ENCODE data around the gene PSAP.

Gene PSAP

DNA sequence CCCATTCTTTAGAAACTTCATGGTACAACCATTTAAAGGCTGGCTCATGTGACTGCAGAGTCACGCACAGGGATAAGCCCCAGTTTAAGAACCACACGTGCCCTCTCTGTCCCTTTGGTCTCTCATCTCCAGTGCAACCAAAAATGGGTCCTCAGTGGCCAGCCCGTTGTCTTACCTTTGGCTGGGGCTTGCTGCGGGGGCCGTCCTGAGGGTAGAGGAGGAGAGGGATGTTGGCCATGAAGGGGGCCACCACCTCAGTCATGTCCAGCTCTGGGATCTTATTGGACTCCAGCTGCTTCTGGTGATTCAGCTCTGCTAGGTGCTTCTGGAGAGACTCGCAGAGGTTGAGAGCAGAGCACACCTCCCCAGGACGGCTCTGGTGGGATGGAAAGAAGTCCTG lies 22.3 kb downstream of the PSAP start:
- Histone ChIP-seq H3K4me1 (ENCODE audit: control extremely low read depth in 1 of 4, control insufficient read depth in 4 of 4, insufficient read depth in 4 of 4, low read length in 3 of 4) (peaks cover 0 to 2% (median 0%) of the 10 kb centered on the region in 4 experiments), H3K27me3 (replicated peaks in 2 of 5; ENCODE audit: control insufficient read depth in 4 of 5, insufficient read depth in 5 of 5, low read length in 4 of 5) (no peaks in the 10 kb centered on the region), H3K9me3 (ENCODE audit: control extremely low read depth in 1 of 5, control insufficient read depth in 4 of 5, insufficient read depth in 2 of 5, low read depth in 1 of 5, low read length in 4 of 5) (peaks cover 0 to 5% (median 0%) of the 10 kb centered on the region in 5 experiments), H3K36me3 (ENCODE audit: control insufficient read depth in 4 of 4, insufficient read depth in 4 of 4, low read length in 3 of 4) (peaks cover 23 to 83% (median 69%) of the 10 kb centered on the region in 4 experiments), H3K27ac (ENCODE audit: insufficient read depth in 1 of 2, low read depth in 1 of 2, low read length in 2 of 2, poor library complexity in 1 of 2, severe bottlenecking in 2 of 2) (no peak overlapping the region), H3K4me3 (ENCODE audit: control insufficient read depth in 1 of 7, extremely low read depth in 1 of 7, insufficient read depth in 4 of 7, low read depth in 2 of 7, low read length in 6 of 7) (no peak overlapping the region)
- POLR2A ChIA-PET: no interaction called here
- WGBS (ENCODE audit: insufficient coverage): 95% methylated on average over 7 of the region's 7 CpGs
- CTCF ChIA-PET: interaction anchor here (0.8 to 4.4 kb wide), 6 partner anchors 10 to 220 kb away, joined by 3 to 21 read pairs (median 6); no protein-coding TSS in a partner anchor
- no peak for DNase-seq

- no peak for DNase-seq
- POLR2A ChIA-PET: interaction anchor here (0.6 kb wide), 1 partner anchor 10 kb away, joined by 3 read pairs; no protein-coding TSS in a partner anchor
- Histone ChIP-seq H3K36me3 (ENCODE audit: control insufficient read depth in 4 of 4, insufficient read depth in 4 of 4, low read length in 3 of 4) (peaks cover 22 to 91% (median 70%) of the 10 kb centered on the region in 4 experiments), H3K4me3 (ENCODE audit: control insufficient read depth in 1 of 7, extremely low read depth in 1 of 7, insufficient read depth in 4 of 7, low read depth in 2 of 7, low read length in 6 of 7) (peak overlapping the region in 1 of 7 experiments; percentile 19), H3K4me1 (ENCODE audit: control extremely low read depth in 1 of 4, control insufficient read depth in 4 of 4, insufficient read depth in 4 of 4, low read length in 3 of 4) (peaks cover 0 to 2% (median 0%) of the 10 kb centered on the region in 4 experiments), H3K27me3 (replicated peaks in 2 of 5; ENCODE audit: control insufficient read depth in 4 of 5, insufficient read depth in 5 of 5, low read length in 4 of 5) (no peaks in the 10 kb centered on the region), H3K27ac (ENCODE audit: insufficient read depth in 1 of 2, low read depth in 1 of 2, low read length in 2 of 2, poor library complexity in 1 of 2, severe bottlenecking in 2 of 2) (no peak overlapping the region), H3K9me3 (ENCODE audit: control extremely low read depth in 1 of 5, control insufficient read depth in 4 of 5, insufficient read depth in 2 of 5, low read depth in 1 of 5, low read length in 4 of 5) (peaks cover 0 to 5% (median 0%) of the 10 kb centered on the region in 5 experiments)
- WGBS (ENCODE audit: insufficient coverage): 93% methylated on average over 5 of the region's 6 CpGs
- CTCF ChIA-PET: interaction anchor here (1.5 to 4.4 kb wide), 4 partner anchors 9 to 68 kb away, joined by 4 to 21 read pairs (median 12); no protein-coding TSS in a partner anchor
Observed at GRCh38 chr10:71827852-71828251, 23.2 kb downstream of the PSAP start.

DNA sequence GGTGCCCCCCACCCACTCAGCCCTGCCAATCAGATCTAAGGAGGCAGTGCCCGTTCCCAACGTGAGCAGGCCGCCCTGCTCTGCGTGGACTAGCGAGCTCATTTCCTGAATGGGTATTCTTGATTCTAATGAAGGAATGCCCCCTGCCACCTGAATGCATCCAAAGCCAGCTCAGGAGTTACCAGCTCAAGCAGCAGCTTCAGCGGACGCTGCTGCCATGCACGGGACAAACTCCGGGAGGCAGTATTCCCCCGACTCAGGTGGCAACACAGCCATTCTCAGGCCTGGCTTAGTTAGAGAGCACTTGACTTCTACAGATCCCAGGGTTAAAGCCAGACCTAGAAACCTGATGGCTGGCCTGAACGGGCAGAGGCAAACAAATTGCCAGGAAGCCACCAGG lies 25.8 kb downstream of the PSAP start:
- POLR2A ChIA-PET: no interaction called here
- no peak overlapping the region for H3K27ac ChIP-seq (ENCODE audit: insufficient read depth in 1 of 2, low read depth in 1 of 2, low read length in 2 of 2, poor library complexity in 1 of 2, severe bottlenecking in 2 of 2)

GRCh38 chr10:71824333-71824732 lies 26.7 kb downstream of the PSAP start:
- Histone ChIP-seq H3K4me1 (ENCODE audit: control extremely low read depth in 1 of 4, control insufficient read depth in 4 of 4, insufficient read depth in 4 of 4, low read length in 3 of 4) (peaks cover 0 to 10% (median 1%) of the 10 kb centered on the region in 4 experiments), H3K27me3 (replicated peaks in 2 of 5; ENCODE audit: control insufficient read depth in 4 of 5, insufficient read depth in 5 of 5, low read length in 4 of 5) (no peaks in the 10 kb centered on the region), H3K4me3 (ENCODE audit: control insufficient read depth in 1 of 7, extremely low read depth in 1 of 7, insufficient read depth in 4 of 7, low read depth in 2 of 7, low read length in 6 of 7) (no peak overlapping the region), H3K9me3 (ENCODE audit: control extremely low read depth in 1 of 5, control insufficient read depth in 4 of 5, insufficient read depth in 2 of 5, low read depth in 1 of 5, low read length in 4 of 5) (no peaks in the 10 kb centered on the region), H3K27ac (ENCODE audit: insufficient read depth in 1 of 2, low read depth in 1 of 2, low read length in 2 of 2, poor library complexity in 1 of 2, severe bottlenecking in 2 of 2) (no peak overlapping the region), H3K36me3 (ENCODE audit: control insufficient read depth in 4 of 4, insufficient read depth in 4 of 4, low read length in 3 of 4) (peaks cover 21 to 86% (median 67%) of the 10 kb centered on the region in 4 experiments)
- DNase-seq: no peak
- ChIA-PET POLR2A (interaction anchor here (0.6 kb wide), 1 partner anchor 74 kb away, joined by 8 read pairs; no protein-coding TSS in a partner anchor), CTCF (interaction anchor here (2.4 kb wide), 1 partner anchor 8 kb away, joined by 6 read pairs; no protein-coding TSS in a partner anchor)
- WGBS (ENCODE audit: insufficient coverage): no CpG with 5 or more reads among the region's 3 CpGs

More for the DNA sequence above, 25.8 kb downstream of the PSAP start:
- H3K4me1 ChIP-seq (ENCODE audit: control extremely low read depth in 1 of 4, control insufficient read depth in 4 of 4, insufficient read depth in 4 of 4, low read length in 3 of 4): peaks cover 0 to 10% (median 1%) of the 10 kb centered on the region in 4 experiments
- no peak overlapping the region for H3K4me3 ChIP-seq (ENCODE audit: control insufficient read depth in 1 of 7, extremely low read depth in 1 of 7, insufficient read depth in 4 of 7, low read depth in 2 of 7, low read length in 6 of 7)
- H3K36me3 ChIP-seq (ENCODE audit: control insufficient read depth in 4 of 4, insufficient read depth in 4 of 4, low read length in 3 of 4): peaks cover 19 to 86% (median 64%) of the 10 kb centered on the region in 4 experiments
- H3K9me3 ChIP-seq (ENCODE audit: control extremely low read depth in 1 of 5, control insufficient read depth in 4 of 5, insufficient read depth in 2 of 5, low read depth in 1 of 5, low read length in 4 of 5): peaks cover 0 to 4% (median 0%) of the 10 kb centered on the region in 5 experiments
- CTCF ChIA-PET: interaction anchor here (1.6 to 2.5 kb wide), 4 partner anchors 9 to 23 kb away, joined by 4 to 7 read pairs (median 6); no protein-coding TSS in a partner anchor
- DNase-seq: no peak
- WGBS (ENCODE audit: insufficient coverage): 89% methylated on average over 9 of the region's 11 CpGs
- no peaks in the 10 kb centered on the region for H3K27me3 ChIP-seq (replicated peaks in 2 of 5; ENCODE audit: control insufficient read depth in 4 of 5, insufficient read depth in 5 of 5, low read length in 4 of 5)

- CTCF ChIA-PET: interaction anchor here (0.8 to 1.8 kb wide), 3 partner anchors 8 to 47 kb away, joined by 3 to 6 read pairs (median 4); no protein-coding TSS in a partner anchor
- 93% methylated on average over 4 of the region's 4 CpGs for whole genome bisulfite sequencing (ENCODE audit: insufficient coverage)
- peaks cover 0 to 10% (median 0%) of the 10 kb centered on the region in 4 experiments for H3K4me1 ChIP-seq (ENCODE audit: control extremely low read depth in 1 of 4, control insufficient read depth in 4 of 4, insufficient read depth in 4 of 4, low read length in 3 of 4)
Observed at GRCh38 chr10:71823356-71823755, 27.7 kb downstream of the PSAP start.

DNA sequence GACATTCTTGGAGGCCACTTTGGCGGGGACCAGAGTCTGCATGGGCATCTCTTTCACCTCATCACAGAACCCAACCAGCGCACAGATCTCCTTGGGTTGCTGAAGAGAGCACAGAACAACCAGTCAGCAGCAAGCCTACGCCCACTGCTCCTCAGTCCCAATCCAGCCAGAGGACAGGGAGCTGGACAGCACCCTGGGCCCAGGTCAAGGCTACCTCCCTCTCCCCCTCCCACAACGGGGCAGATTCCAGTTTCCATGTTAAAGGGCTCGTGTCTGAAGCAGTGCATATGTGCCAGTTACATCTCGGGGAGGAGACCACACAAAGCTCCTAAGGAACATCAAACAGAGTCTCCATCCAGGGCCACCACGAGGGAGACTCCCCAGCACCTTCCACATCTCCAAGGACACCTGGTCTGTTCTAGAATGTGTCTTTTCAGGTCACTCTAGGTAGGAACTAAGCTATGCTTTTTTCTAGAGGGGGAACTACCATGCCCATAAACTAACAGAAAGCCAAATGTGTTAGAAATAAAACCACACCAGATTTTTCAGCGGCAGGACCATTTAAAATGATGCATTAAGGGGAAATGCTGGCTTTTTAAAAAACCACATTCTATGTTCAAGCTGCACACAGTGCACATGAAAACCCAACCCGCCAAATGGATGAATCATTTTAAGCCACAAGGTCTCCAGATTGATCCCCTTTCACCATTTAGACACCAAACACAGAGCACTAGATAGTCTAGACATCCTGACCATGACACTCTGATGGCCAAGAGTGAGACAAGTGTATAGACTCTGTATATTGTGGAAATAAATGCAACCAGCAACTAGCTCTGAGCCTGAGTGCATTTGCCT lies 28.9 kb downstream of the PSAP start:
- H3K4me1 ChIP-seq (ENCODE audit: control extremely low read depth in 1 of 4, control insufficient read depth in 4 of 4, insufficient read depth in 4 of 4, low read length in 3 of 4): peaks cover 0 to 10% (median 0%) of the 10 kb centered on the region in 4 experiments
- POLR2A ChIA-PET: interaction anchor here (0.6 to 0.7 kb wide), 2 partner anchors 22 to 38 kb away, joined by 3 to 4 read pairs; no protein-coding TSS in a partner anchor
- CTCF ChIA-PET: interaction anchor here (0.7 to 1.8 kb wide), 6 partner anchors 9 to 121 kb away, joined by 3 to 6 read pairs (median 4); no protein-coding TSS in a partner anchor
- H3K27ac ChIP-seq (ENCODE audit: insufficient read depth in 1 of 2, low read depth in 1 of 2, low read length in 2 of 2, poor library complexity in 1 of 2, severe bottlenecking in 2 of 2): no peak overlapping the region
- 79% methylated on average over 9 of the region's 9 CpGs for WGBS (ENCODE audit: insufficient coverage)
- no peaks in the 10 kb centered on the region for H3K9me3 ChIP-seq (ENCODE audit: control extremely low read depth in 1 of 5, control insufficient read depth in 4 of 5, insufficient read depth in 2 of 5, low read depth in 1 of 5, low read length in 4 of 5)
- no peak overlapping the region for H3K4me3 ChIP-seq (ENCODE audit: control insufficient read depth in 1 of 7, extremely low read depth in 1 of 7, insufficient read depth in 4 of 7, low read depth in 2 of 7, low read length in 6 of 7)
- H3K36me3 ChIP-seq (ENCODE audit: control insufficient read depth in 4 of 4, insufficient read depth in 4 of 4, low read length in 3 of 4): peaks cover 17 to 88% (median 68%) of the 10 kb centered on the region in 4 experiments
- H3K27me3 ChIP-seq (replicated peaks in 2 of 5; ENCODE audit: control insufficient read depth in 4 of 5, insufficient read depth in 5 of 5, low read length in 4 of 5): no peaks in the 10 kb centered on the region
- peak in 2 of 3 donors; percentile 73 to 74 for DNase-seq

More at GRCh38 chr10:71823356-71823755, 27.7 kb downstream of the PSAP start:
- no peak overlapping the region for H3K27ac ChIP-seq (ENCODE audit: insufficient read depth in 1 of 2, low read depth in 1 of 2, low read length in 2 of 2, poor library complexity in 1 of 2, severe bottlenecking in 2 of 2)
- no peak overlapping the region for H3K4me3 ChIP-seq (ENCODE audit: control insufficient read depth in 1 of 7, extremely low read depth in 1 of 7, insufficient read depth in 4 of 7, low read depth in 2 of 7, low read length in 6 of 7)
- H3K27me3 ChIP-seq (replicated peaks in 2 of 5; ENCODE audit: control insufficient read depth in 4 of 5, insufficient read depth in 5 of 5, low read length in 4 of 5): no peaks in the 10 kb centered on the region
- H3K9me3 ChIP-seq (ENCODE audit: control extremely low read depth in 1 of 5, control insufficient read depth in 4 of 5, insufficient read depth in 2 of 5, low read depth in 1 of 5, low read length in 4 of 5): no peaks in the 10 kb centered on the region
- no peak for DNase-seq
- peaks cover 17 to 86% (median 66%) of the 10 kb centered on the region in 4 experiments for H3K36me3 ChIP-seq (ENCODE audit: control insufficient read depth in 4 of 4, insufficient read depth in 4 of 4, low read length in 3 of 4)
- POLR2A ChIA-PET: interaction anchor here (0.6 to 0.7 kb wide), 2 partner anchors 10 to 93 kb away, joined by 3 read pairs; no protein-coding TSS in a partner anchor

Measured in common myeloid progenitor, CD34-positive (primary cell).